ENCODE measurements around the gene CAMKK2. TPM values are rescaled to one million over a fixed set of nuclear protein-coding genes. Genes with fewer than 3 reads are reported as not detected.

The CAMKK2 gene
- total and polyA plus RNA-seq, 10 donors, result 13.6 to 90.1 (median 63.3) TPM

DNA sequence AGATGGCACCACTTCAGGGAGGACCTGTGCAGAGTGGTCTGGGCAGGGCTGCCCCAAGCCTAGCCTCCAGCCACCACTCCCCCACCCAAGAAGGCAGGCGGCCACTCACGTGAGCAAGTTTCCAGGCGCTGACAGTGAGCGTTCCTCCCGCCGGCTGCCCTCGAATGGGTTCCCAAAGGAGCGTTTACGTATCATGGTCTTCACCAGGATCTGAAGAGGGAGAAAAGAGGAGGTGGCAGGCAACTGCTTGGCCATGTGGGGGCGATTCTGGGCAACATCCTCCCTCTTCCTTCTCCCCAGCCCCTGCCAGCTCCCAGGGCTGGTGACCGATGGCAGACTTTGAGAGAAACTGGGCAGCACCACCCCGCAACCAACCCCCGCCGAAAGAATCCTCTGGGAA lies 51.5 kb downstream of the CAMKK2 start:
- H3K4me3 ChIP-seq, result no peak overlapping the region
- WGBS, 5 donors, result 94 to 98% (median 96%) methylated on average over 14 of the region's 14 CpGs
- peaks cover 7 to 24% (median 21%) of the 10 kb centered on the region in 6 donors for H3K4me1 ChIP-seq
- TF ChIP-seq POLR2A (IDR thresholded peaks at IDR 0.05), result no peak
- TF ChIP-seq POLR2AphosphoS5 (IDR thresholded peaks at IDR 0.05), result peak in 1 of 3 donors; percentile 29
- no peaks in the 10 kb centered on the region for H3K9me3 ChIP-seq
- peaks cover 0 to 99% (median 56%) of the 10 kb centered on the region in 6 donors for H3K36me3 ChIP-seq
- H3K27me3 ChIP-seq (replicated peaks in 1 of 7), result no peaks in the 10 kb centered on the region
- H3K27ac ChIP-seq, result no peak overlapping the region
- DNase-seq, result no peak
- intact Hi-C loops (cut with DNase I; ENCODE audit: low total_unique reads), result no loop called here

GRCh38 chr12:121241156-121241970 lies 55.1 kb downstream of the CAMKK2 start:
- 73 to 89% (median 83%) methylated on average over 14 to 17 of the region's 17 CpGs for WGBS, 5 donors
- H3K9me3 ChIP-seq, result no peaks in the 10 kb centered on the region
- peaks cover 0 to 98% (median 38%) of the 10 kb centered on the region in 6 donors for H3K36me3 ChIP-seq
- peak overlapping the region; percentile 70 to 83 (median 80) for H3K27ac ChIP-seq
- no peaks in the 10 kb centered on the region for H3K27me3 ChIP-seq (replicated peaks in 1 of 7)
- H3K4me1 ChIP-seq, result peaks cover 16 to 48% (median 38%) of the 10 kb centered on the region in 6 donors
- peak in 1 of 3 donors; percentile 6 for TF ChIP-seq POLR2AphosphoS5 (IDR thresholded peaks at IDR 0.05)
- no peak for TF ChIP-seq POLR2A (IDR thresholded peaks at IDR 0.05)
- H3K4me3 ChIP-seq, result peak overlapping the region in 3 of 8 donors; percentile 21 to 58 (median 25)
- intact Hi-C loops (cut with DNase I; ENCODE audit: low total_unique reads), result no loop called here
- no peak for DNase-seq

- Histone ChIP-seq H3K9me3 (no peaks in the 10 kb centered on the region), H3K27ac (peak overlapping the region; percentile 70 to 83 (median 80)), H3K4me1 (peaks cover 16 to 48% (median 38%) of the 10 kb centered on the region in 6 donors), H3K4me3 (peak overlapping the region in 6 of 8 donors; percentile 13 to 58 (median 23)), H3K36me3 (peaks cover 0 to 98% (median 43%) of the 10 kb centered on the region in 6 donors), H3K27me3 (replicated peaks in 1 of 7) (no peaks in the 10 kb centered on the region)
- peak; percentile 96 for DNase-seq
- TF ChIP-seq, protein P1, sequence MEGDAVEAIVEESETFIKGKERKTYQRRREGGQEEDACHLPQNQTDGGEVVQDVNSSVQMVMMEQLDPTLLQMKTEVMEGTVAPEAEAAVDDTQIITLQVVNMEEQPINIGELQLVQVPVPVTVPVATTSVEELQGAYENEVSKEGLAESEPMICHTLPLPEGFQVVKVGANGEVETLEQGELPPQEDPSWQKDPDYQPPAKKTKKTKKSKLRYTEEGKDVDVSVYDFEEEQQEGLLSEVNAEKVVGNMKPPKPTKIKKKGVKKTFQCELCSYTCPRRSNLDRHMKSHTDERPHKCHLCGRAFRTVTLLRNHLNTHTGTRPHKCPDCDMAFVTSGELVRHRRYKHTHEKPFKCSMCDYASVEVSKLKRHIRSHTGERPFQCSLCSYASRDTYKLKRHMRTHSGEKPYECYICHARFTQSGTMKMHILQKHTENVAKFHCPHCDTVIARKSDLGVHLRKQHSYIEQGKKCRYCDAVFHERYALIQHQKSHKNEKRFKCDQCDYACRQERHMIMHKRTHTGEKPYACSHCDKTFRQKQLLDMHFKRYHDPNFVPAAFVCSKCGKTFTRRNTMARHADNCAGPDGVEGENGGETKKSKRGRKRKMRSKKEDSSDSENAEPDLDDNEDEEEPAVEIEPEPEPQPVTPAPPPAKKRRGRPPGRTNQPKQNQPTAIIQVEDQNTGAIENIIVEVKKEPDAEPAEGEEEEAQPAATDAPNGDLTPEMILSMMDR (IDR thresholded peaks at IDR 0.05 in 8 of 11, conservative IDR thresholded peaks at IDR 0.05 in 3 of 11), result peak in 4 of 11 experiments; percentile 24 to 30 (median 30)
- TF ChIP-seq POLR2AphosphoS5 (IDR thresholded peaks at IDR 0.05) (peak; percentile 70 to 88 (median 80)), POLR2A (IDR thresholded peaks at IDR 0.05) (no peak)
- intact Hi-C loops (cut with DNase I; ENCODE audit: low total_unique reads), result no loop called here
- 23 to 57% (median 29%) methylated on average over 30 to 38 of the region's 38 CpGs for WGBS, 5 donors
Measured at GRCh38 chr12:121240484-121241101, 55.9 kb downstream of the CAMKK2 start.

- WGBS, 5 donors, result 64 to 75% (median 66%) methylated on average over 7 of the region's 7 CpGs
- Histone ChIP-seq H3K4me1 (peaks cover 16 to 48% (median 38%) of the 10 kb centered on the region in 6 donors), H3K36me3 (peaks cover 0 to 98% (median 44%) of the 10 kb centered on the region in 6 donors), H3K9me3 (no peaks in the 10 kb centered on the region), H3K27me3 (replicated peaks in 1 of 7) (no peaks in the 10 kb centered on the region), H3K4me3 (peak overlapping the region in 3 of 8 donors; percentile 21 to 58 (median 28)), H3K27ac (peak overlapping the region; percentile 70 to 83 (median 80))
- intact Hi-C loops (cut with DNase I; ENCODE audit: low total_unique reads), result no loop called here
- no peak for DNase-seq
- TF ChIP-seq POLR2AphosphoS5 (IDR thresholded peaks at IDR 0.05) (no peak), POLR2A (IDR thresholded peaks at IDR 0.05) (no peak)
- TF ChIP-seq, protein P1 (IDR thresholded peaks at IDR 0.05 in 8 of 11, conservative IDR thresholded peaks at IDR 0.05 in 3 of 11), result no peak
Measured at GRCh38 chr12:121240062-121240420, 56.5 kb downstream of the CAMKK2 start.
